ENCODE measurements around the gene TMEM131.

Gene TMEM131

DNA sequence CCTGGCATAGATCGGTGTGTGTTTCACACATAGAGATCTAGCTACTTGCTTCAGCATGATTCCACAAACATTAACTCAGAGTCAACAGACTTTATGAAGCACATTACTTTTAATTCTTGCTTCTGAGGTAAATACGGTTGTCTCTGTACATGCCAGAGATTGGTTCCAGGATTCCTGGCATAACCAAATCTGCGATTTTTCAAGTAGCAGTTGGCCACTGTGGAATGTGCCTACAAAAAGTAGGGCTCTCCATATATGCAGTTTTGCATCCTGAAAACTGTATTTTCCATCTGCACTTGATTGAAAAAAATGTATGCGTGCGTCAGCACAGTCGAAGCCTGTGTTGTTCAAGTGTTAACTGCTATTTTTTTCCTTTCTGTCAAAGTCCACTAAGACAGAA, 197.3 kb downstream of the TMEM131 start:
- TF ChIP-seq, protein P1, sequence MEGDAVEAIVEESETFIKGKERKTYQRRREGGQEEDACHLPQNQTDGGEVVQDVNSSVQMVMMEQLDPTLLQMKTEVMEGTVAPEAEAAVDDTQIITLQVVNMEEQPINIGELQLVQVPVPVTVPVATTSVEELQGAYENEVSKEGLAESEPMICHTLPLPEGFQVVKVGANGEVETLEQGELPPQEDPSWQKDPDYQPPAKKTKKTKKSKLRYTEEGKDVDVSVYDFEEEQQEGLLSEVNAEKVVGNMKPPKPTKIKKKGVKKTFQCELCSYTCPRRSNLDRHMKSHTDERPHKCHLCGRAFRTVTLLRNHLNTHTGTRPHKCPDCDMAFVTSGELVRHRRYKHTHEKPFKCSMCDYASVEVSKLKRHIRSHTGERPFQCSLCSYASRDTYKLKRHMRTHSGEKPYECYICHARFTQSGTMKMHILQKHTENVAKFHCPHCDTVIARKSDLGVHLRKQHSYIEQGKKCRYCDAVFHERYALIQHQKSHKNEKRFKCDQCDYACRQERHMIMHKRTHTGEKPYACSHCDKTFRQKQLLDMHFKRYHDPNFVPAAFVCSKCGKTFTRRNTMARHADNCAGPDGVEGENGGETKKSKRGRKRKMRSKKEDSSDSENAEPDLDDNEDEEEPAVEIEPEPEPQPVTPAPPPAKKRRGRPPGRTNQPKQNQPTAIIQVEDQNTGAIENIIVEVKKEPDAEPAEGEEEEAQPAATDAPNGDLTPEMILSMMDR (IDR thresholded peaks at IDR 0.05; ENCODE audit: insufficient read depth, missing control alignments), result no peak
- no peak for FAIRE-seq
- DNase-seq (ENCODE audit: insufficient read length, low spot score), result no peak

DNA sequence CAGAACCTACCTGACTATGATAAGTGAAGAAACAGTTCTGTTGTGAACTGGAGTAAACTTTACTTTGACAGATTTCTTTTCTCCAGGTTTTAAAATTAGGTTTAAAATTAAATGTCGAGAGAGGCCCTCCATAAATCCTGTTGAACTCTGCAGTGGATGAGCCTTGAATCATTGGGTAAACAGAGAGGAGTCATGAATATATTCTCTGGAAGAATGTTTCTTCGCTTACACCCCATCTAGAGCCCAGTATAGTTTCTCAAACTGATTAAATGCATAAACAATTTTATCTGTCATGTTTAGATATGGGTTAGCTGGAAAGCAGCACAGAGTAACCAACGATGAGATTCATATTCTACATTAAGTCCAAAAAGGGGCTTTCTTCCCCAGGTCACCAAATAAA, 198.4 kb downstream of the TMEM131 start:
- TF ChIP-seq, protein P1 (IDR thresholded peaks at IDR 0.05; ENCODE audit: insufficient read depth, missing control alignments), result no peak
- no peak for DNase-seq (ENCODE audit: insufficient read length, low spot score)
- FAIRE-seq, result no peak

DNA sequence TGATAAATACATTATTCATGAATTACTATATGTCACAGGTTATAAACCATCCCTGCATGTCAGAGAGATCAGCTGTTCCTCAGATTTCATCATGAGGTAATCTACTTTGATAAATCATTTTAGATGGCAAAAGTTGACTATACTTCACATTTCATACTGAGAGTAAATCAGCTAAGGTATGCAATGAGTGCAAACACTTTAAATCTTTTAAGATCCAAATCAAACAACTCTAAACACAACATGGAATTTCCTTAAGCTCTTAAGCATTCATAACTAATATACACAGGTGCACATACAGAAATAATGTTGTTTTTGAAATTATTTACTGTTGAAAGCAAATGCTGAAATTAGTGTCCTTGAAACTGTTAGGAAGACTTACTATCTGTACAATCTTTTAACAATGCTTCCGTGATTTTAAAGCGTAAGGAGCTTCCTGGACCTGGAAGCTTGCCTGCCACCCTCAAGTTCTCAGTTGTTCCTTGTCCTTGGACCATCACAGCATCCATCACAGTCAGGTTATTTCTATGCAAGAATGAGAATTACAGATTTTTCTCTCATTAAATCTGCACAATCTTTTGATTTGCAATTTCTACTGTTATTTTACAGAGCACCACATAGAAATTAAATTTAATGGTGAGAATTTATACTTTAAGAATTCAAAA, 199.2 kb downstream of the TMEM131 start:
- TF ChIP-seq, protein P1 (IDR thresholded peaks at IDR 0.05; ENCODE audit: insufficient read depth, missing control alignments), result no peak
- FAIRE-seq, result no peak
- no peak for DNase-seq (ENCODE audit: insufficient read length, low spot score)

DNA sequence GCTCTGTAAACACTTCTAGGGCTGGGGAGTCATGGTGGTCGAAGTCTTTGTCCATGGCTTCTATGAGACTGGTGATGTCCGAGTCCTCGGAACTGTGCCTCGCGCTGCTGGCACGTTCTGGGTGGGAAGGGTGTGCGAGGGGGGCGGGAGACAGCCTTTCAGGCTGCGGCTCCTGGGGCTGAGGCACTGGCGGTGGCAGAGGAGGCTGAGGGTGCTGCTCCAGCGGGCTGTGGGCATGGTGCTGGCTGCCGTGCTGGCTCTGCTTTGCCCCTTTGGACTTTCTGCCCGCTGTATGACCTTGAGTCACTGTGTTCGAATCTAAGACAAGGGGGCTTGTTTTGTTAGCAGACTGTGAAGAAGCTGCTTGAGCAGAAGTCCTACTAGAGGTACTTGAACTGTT, 203.3 kb downstream of the TMEM131 start:
- FAIRE-seq (no peak), DNase-seq (ENCODE audit: insufficient read length, low spot score) (no peak)
- TF ChIP-seq, protein P1 (IDR thresholded peaks at IDR 0.05; ENCODE audit: insufficient read depth, missing control alignments), result no peak

DNA sequence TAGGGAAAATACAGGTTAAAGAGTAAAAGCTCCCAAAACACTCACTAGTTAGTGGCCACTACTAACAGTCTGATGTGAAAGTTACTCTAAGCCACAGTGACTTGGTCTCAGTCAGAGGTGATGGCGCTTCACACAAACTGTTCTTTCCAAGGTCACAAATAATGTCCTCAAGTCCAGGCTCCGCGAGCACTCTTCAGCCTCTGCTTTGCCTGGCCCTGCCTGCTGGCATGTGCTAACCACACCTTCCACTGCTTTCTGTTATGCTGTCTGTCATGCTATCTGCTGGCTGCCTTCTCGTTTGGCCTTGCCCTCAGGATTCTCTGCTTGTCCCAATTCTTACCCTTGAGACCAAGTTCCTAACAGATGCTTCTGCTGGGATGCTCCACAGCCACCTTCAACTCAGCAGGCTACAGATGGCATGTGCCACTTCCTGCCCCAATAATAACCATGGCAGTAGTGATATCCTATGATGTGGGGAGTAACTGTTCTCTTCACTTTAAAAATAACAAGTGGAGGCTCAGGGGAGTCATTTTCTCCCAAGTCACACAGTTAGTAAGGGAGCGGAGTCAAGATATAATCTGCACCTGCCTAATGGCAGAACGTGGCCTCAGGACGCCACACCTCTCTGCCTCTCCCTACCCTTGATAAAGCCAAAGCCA, 206.6 kb downstream of the TMEM131 start:
- TF ChIP-seq, protein P1 (IDR thresholded peaks at IDR 0.05; ENCODE audit: insufficient read depth, missing control alignments), result no peak
- no peak for FAIRE-seq
- DNase-seq (ENCODE audit: insufficient read length, low spot score), result no peak

DNA sequence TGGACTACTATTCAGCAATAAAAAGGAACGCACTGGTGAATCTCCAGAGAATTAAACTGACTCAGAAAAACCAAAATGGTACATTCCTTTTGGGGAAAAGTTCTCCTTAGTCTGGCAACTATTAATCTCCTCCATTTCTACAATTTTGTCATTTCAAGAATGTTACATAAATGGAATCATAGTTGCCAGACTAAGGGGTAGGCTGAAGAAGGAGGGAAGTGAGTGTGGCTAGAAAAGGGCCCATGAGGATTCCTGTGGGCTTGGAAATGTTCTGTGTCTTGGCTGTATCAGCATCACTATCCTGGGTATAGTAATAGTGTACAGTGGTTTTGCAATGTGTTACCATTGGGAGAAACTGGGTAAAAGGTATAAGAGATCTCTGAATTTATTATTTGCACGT, 209.9 kb downstream of the TMEM131 start:
- DNase-seq (ENCODE audit: insufficient read length, low spot score) (no peak), FAIRE-seq (no peak)
- TF ChIP-seq, protein P1 (IDR thresholded peaks at IDR 0.05; ENCODE audit: insufficient read depth, missing control alignments), result no peak

DNA sequence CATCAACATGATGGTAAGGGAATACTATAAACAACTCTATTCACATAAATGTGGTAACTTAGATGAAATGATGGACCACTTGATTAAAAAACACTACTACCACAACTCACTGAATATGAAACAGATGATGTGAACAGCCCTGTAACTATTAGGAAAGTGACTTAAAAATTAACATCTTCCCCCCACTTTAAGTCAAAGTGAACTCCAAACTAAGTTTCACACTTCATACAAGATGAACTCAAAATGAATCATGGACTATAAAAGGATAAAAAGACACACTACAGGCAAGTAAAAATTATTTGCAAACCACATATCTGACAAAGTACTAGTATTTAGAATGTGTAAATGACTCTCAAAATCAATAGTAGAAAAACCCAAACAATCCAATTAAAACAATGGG, 210.8 kb downstream of the TMEM131 start:
- DNase-seq (ENCODE audit: insufficient read length, low spot score), result no peak
- TF ChIP-seq, protein P1 (IDR thresholded peaks at IDR 0.05; ENCODE audit: insufficient read depth, missing control alignments), result no peak
- FAIRE-seq, result no peak

Data from D721Med (cell line).